GM06990 (cell line): ENCODE data around the gene MEIKIN.

Source experiments
- DNase-seq: peaks from one replicate; pipeline ENCODE4 v3.0.0-alpha.2; 2011; ENCODE audit not compliant: insufficient read length; ENCODE audit errors: extremely low read depth
- H3K27me3 ChIP-seq: replicated peaks from 2 replicates; pipeline ENCODE4 v1.6.0; 2011; ENCODE audit warnings: low read length; ENCODE audit not compliant: control insufficient read depth, insufficient read depth
- H3K36me3 ChIP-seq: 2 replicates; pipeline ENCODE4 v1.5.1; 2011; ENCODE audit warnings: low read length; ENCODE audit not compliant: control insufficient read depth, insufficient read depth
- H3K4me3 ChIP-seq: replicated peaks from 2 replicates; pipeline ENCODE4 v1.5.1; 2011; ENCODE audit warnings: low read depth, mild to moderate bottlenecking, control low read depth, low read length
- TF ChIP-seq, protein P1 (sequence below): IDR thresholded peaks from 2 replicates; pipeline ENCODE4 v1.5.1; 2011; ENCODE audit warnings: low read length, control low read depth, mild to moderate bottlenecking, inconsistent platforms; ENCODE audit not compliant: insufficient read depth, poor library complexity, severe bottlenecking

The MEIKIN gene

GRCh38 chr5:131763968-131764367 lies 181.5 kb downstream of the MEIKIN start:
- TF ChIP-seq, protein P1, sequence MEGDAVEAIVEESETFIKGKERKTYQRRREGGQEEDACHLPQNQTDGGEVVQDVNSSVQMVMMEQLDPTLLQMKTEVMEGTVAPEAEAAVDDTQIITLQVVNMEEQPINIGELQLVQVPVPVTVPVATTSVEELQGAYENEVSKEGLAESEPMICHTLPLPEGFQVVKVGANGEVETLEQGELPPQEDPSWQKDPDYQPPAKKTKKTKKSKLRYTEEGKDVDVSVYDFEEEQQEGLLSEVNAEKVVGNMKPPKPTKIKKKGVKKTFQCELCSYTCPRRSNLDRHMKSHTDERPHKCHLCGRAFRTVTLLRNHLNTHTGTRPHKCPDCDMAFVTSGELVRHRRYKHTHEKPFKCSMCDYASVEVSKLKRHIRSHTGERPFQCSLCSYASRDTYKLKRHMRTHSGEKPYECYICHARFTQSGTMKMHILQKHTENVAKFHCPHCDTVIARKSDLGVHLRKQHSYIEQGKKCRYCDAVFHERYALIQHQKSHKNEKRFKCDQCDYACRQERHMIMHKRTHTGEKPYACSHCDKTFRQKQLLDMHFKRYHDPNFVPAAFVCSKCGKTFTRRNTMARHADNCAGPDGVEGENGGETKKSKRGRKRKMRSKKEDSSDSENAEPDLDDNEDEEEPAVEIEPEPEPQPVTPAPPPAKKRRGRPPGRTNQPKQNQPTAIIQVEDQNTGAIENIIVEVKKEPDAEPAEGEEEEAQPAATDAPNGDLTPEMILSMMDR, result no peak
- DNase-seq, result no peak
- H3K36me3 ChIP-seq, result peaks cover 1% of the 10 kb centered on the region; the same call in 1 of the 2 replicates
- H3K27me3 ChIP-seq, result no peaks in the 10 kb centered on the region
- H3K4me3 ChIP-seq, result no peak overlapping the region

GRCh38 chr5:131760793-131761192 lies 184.7 kb downstream of the MEIKIN start:
- DNase-seq, result no peak

DNA sequence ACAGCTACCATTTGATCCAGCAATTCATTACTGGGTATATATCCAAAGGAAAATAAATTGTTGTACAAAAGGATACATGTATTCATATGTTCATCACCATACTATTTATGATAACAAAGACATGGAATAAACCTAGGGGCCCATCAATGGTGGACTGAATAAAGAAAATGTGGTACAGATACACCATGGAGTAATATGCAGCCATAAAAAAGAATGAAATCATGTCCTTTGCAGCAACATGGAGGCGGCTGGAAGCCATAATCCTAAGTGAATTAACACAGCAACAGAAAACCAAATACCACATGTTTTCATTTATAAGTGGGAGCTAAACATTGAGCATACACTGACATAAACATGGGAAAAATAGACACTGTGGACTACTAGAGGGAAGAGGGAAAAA lies 185.8 kb downstream of the MEIKIN start:
- no peaks in the 10 kb centered on the region for H3K27me3 ChIP-seq
- no peak for DNase-seq
- H3K4me3 ChIP-seq, result no peak overlapping the region
- TF ChIP-seq, protein P1, result no peak
- peaks cover 1% of the 10 kb centered on the region; the same call in 1 of the 2 replicates for H3K36me3 ChIP-seq

More at GRCh38 chr5:131760793-131761192, 184.7 kb downstream of the MEIKIN start:
- Histone ChIP-seq H3K27me3 (no peaks in the 10 kb centered on the region), H3K36me3 (peaks cover 1% of the 10 kb centered on the region; the same call in 1 of the 2 replicates), H3K4me3 (no peak overlapping the region)
- TF ChIP-seq, protein P1, result no peak

- H3K36me3 ChIP-seq, result no peaks in the 10 kb centered on the region
- TF ChIP-seq, protein P1, result no peak
- no peaks in the 10 kb centered on the region for H3K27me3 ChIP-seq
- DNase-seq, result no peak
- no peak overlapping the region for H3K4me3 ChIP-seq
Observed at GRCh38 chr5:131758520-131758900, 187.0 kb downstream of the MEIKIN start.

DNA sequence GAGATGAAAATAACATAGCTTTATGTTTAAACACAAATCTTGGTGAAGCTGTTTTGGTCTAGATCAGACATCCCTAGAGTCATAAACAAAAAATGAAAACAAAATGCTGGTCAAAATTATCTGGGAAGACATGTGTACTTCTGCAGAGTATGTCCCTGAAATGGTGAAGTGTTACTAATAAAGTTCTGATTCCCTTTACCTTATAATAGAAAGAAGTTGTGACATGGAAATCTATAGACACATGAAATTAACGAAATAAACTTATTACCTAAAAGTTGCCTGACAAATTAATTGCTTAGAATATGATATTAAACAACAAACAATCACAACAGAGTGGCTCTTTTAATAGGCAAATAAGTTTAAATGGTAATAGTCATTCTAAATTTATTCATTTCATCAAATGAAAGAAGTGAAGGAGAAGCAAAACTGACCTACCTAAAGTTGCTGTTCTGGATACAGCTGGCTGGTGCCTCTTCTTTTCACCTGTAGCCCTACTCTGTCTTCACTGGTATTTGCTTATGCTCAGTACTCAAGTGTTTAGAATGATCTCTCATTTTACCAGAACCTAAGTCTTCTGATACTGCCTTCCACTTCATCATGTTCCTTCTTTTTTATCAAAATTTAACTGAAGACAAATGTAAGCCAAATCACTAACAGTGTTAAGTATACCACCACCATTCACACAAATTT lies 187.5 kb downstream of the MEIKIN start:
- TF ChIP-seq, protein P1, result no peak
- H3K27me3 ChIP-seq, result no peaks in the 10 kb centered on the region
- DNase-seq, result no peak
- H3K4me3 ChIP-seq, result no peak overlapping the region
- no peaks in the 10 kb centered on the region for H3K36me3 ChIP-seq
